Right lobe of liver (tissue), 4 donors: ENCODE results near the gene ARID4B.

Experiments used
- POLR2A ChIP-seq: fragments of 450-650 bp; IDR thresholded peaks from one replicate; pipeline ENCODE4 v1.6.1; 2017; ENCODE audit warnings: antibody characterized with exemption, mild to moderate bottlenecking
- TF ChIP-seq, protein P1 (sequence below), 4 donors: fragments of 200-600 bp in 3 of 4; fragments of 450-650 bp in 1 of 4; IDR thresholded peaks; one replicate each; pipeline versions ENCODE4 v1.5.1 to v1.8.0; 2016 to 2022; ENCODE audit warnings: antibody characterized with exemption in 4 of 4, mild to moderate bottlenecking in 2 of 4
- donor health status: DM: no; HTN: no; CAD: no.
- donor health status: DM: no; HTN: no; CAD: no.
- donor health status: DM: no; HTN: yes; CAD: no.

DNA sequence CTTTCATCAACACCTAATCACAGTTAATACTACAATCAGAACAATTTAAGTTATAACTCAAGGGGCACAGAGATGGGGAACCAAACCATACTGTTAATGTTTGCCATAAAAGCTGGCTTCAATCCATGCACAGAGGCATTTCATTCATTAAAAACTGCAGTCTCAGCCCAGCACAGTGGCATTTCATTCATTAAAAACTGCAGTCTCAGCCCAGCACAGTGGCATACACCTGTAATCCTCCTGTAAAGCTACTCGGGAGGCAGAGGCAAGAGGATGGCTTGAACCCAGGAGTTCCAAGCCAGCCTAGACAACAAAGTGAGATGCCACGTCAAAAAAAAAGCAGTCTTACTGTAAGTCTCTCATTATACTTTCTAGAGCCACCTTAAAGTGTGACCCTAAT, 29.2 kb downstream of the ARID4B start:
- TF ChIP-seq POLR2A = no peak
- TF ChIP-seq, protein P1, sequence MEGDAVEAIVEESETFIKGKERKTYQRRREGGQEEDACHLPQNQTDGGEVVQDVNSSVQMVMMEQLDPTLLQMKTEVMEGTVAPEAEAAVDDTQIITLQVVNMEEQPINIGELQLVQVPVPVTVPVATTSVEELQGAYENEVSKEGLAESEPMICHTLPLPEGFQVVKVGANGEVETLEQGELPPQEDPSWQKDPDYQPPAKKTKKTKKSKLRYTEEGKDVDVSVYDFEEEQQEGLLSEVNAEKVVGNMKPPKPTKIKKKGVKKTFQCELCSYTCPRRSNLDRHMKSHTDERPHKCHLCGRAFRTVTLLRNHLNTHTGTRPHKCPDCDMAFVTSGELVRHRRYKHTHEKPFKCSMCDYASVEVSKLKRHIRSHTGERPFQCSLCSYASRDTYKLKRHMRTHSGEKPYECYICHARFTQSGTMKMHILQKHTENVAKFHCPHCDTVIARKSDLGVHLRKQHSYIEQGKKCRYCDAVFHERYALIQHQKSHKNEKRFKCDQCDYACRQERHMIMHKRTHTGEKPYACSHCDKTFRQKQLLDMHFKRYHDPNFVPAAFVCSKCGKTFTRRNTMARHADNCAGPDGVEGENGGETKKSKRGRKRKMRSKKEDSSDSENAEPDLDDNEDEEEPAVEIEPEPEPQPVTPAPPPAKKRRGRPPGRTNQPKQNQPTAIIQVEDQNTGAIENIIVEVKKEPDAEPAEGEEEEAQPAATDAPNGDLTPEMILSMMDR (IDR thresholded peaks at IDR 0.05) = no peak
